SK-N-SH (cell line): ENCODE data around the gene DNAAF9. TPM values are rescaled to one million over a fixed set of nuclear protein-coding genes. Genes with fewer than 3 reads are reported as not detected.

Experiments
- CTCF ChIA-PET: fragments of 300-600, 350-600 bp; formaldehyde crosslinking; extraction: SDS; loops from one replicate; lab custom pipeline; 2021; lab: Yijun Ruan, JAX
- POLR2A ChIA-PET: fragments of 350-600 bp; sonication (Branson Sonifier 250); formaldehyde crosslinking; extraction: SDS; loops from one replicate; lab custom pipeline; 2020; ENCODE audit warnings: antibody characterized with exemption, inconsistent platforms; lab: Yijun Ruan, JAX
- DNase-seq: peaks from one replicate; pipeline ENCODE4 v3.0.0; 2012
- H2AFZ ChIP-seq: fragments of 200-600 bp; sonication (generic); 2 replicates; pipeline ENCODE4 v1.8.1; 2016; ENCODE audit warnings: antibody characterized with exemption, mild to moderate bottlenecking, low read depth
- H3F3A ChIP-seq: fragments of 200-600 bp; sonication (generic); replicated peaks from 2 replicates; pipeline ENCODE3; 2016; ENCODE audit warnings: antibody characterized with exemption, mild to moderate bottlenecking; ENCODE audit not compliant: insufficient read depth
- H3K27ac ChIP-seq, 2 experiments: fragments of 200-500 bp in 1 of 2; fragments of 200-600 bp in 1 of 2; sonication (Bioruptor generic) in 1 of 2; sonication (generic), shearing (Covaris generic) in 1 of 2; 2 replicates each; pipeline versions ENCODE4 v1.5.1 to v1.6.1; 2014 to 2016; ENCODE audit warnings: low read depth in 2 of 2, inconsistent platforms in 1 of 2, low read length in 1 of 2, mild to moderate bottlenecking in 1 of 2, mixed read lengths in 1 of 2
- H3K27me3 ChIP-seq: fragments of 200-600 bp; sonication (generic), shearing (Covaris generic); 2 replicates; pipeline ENCODE4 v1.6.1; 2016; ENCODE audit warnings: mixed run types; ENCODE audit not compliant: insufficient read depth
- H3K36me3 ChIP-seq, 2 experiments: fragments of 200-500 bp in 1 of 2; fragments of 200-600 bp in 1 of 2; sonication (Bioruptor generic) in 1 of 2; sonication (generic) in 1 of 2; replicated peaks in 1 of 2; 2 replicates each; pipeline versions ENCODE3 to v1.5.1; 2014 to 2016; ENCODE audit warnings: low read length in 1 of 2, mild to moderate bottlenecking in 1 of 2; ENCODE audit not compliant: insufficient read depth in 2 of 2, control insufficient read depth in 1 of 2
- H3K4me1 ChIP-seq, 2 experiments: fragments of 200-500 bp in 1 of 2; fragments of 200-600 bp in 1 of 2; sonication (Bioruptor generic) in 1 of 2; sonication (generic), shearing (Covaris generic) in 1 of 2; 2 replicates each; pipeline versions ENCODE4 v1.5.1 to v1.6.1; 2014 to 2016; ENCODE audit warnings: low read depth in 1 of 2, low read length in 1 of 2, mixed run types in 1 of 2; ENCODE audit not compliant: insufficient read depth in 2 of 2, control insufficient read depth in 1 of 2
- H3K4me2 ChIP-seq: fragments of 200-600 bp; sonication (generic), shearing (Covaris generic); 2 replicates; pipeline ENCODE4 v1.6.1; 2017; ENCODE audit warnings: mixed run types
- H3K4me3 ChIP-seq, 2 experiments: fragments of 200-500 bp in 1 of 2; fragments of 200-600 bp in 1 of 2; sonication (Bioruptor generic) in 1 of 2; sonication (generic), shearing (Covaris generic) in 1 of 2; 2 replicates each; pipeline versions ENCODE4 v1.5.1 to v1.8.1; 2014 to 2016; ENCODE audit warnings: low read depth in 2 of 2, inconsistent platforms in 1 of 2, low read length in 1 of 2, mild to moderate bottlenecking in 1 of 2, mixed read lengths in 1 of 2, moderate library complexity in 1 of 2
- H3K79me2 ChIP-seq: fragments of 200-600 bp; sonication (generic); 2 replicates; pipeline ENCODE4 v1.8.1; 2017; ENCODE audit warnings: mild to moderate bottlenecking; ENCODE audit not compliant: insufficient read depth
- H3K9ac ChIP-seq: fragments of 200-600 bp; sonication (generic); 2 replicates; pipeline ENCODE4 v1.6.1; 2017; ENCODE audit warnings: mixed run types
- H3K9me2 ChIP-seq: fragments of 200-600 bp; sonication (generic); 2 replicates; pipeline ENCODE4 v1.6.1; 2017; ENCODE audit warnings: mixed run types
- H3K9me3 ChIP-seq: fragments of 200-600 bp; sonication (generic); 2 replicates; pipeline ENCODE4 v1.6.1; 2017; ENCODE audit warnings: mixed run types, mild to moderate bottlenecking, moderate library complexity
- H4K20me1 ChIP-seq: fragments of 200-600 bp; sonication (generic); 2 replicates; pipeline ENCODE4 v1.6.1; 2017; ENCODE audit warnings: mild to moderate bottlenecking, mixed run types; ENCODE audit not compliant: insufficient read depth
- CHD2 ChIP-seq: fragments of 150-350 bp; IDR thresholded peaks from 2 replicates; pipeline ENCODE4 v1.6.1; 2018; ENCODE audit warnings: low read length; ENCODE audit not compliant: partially characterized antibody
- EP300 ChIP-seq, 2 experiments: IDR thresholded peaks; 2 replicates each; pipeline versions ENCODE4 v1.4.0 to v1.6.1; 2012; ENCODE audit warnings: borderline replicate concordance in 1 of 2, low read depth in 1 of 2, low read length in 1 of 2
- EZH2phosphoT487 ChIP-seq: fragments of 200-600 bp; sonication (generic); IDR thresholded peaks from 2 replicates; pipeline ENCODE4 v1.6.1; 2017; ENCODE audit warnings: low read depth, mixed run types, mild to moderate bottlenecking, antibody characterized with exemption, moderate library complexity, borderline replicate concordance
- FOSL2 ChIP-seq: IDR thresholded peaks from 2 replicates; pipeline ENCODE4 v1.4.0; 2012; ENCODE audit warnings: low read depth, mild to moderate bottlenecking, moderate library complexity, borderline replicate concordance
- FOXJ3 ChIP-seq: sonication (generic); formaldehyde crosslinking; IDR thresholded peaks from 2 replicates; pipeline ENCODE4 v1.5.1; 2020; ENCODE audit warnings: mild to moderate bottlenecking, missing genetic modification reagents
- MXI1 ChIP-seq: IDR thresholded peaks from 2 replicates; pipeline ENCODE4 v1.6.1; 2012; ENCODE audit warnings: mild to moderate bottlenecking, low read depth, low read length, improper control_type of control experiment
- NFIC ChIP-seq: IDR thresholded peaks from 2 replicates; pipeline ENCODE4 v1.4.0; 2012; ENCODE audit warnings: borderline replicate concordance
- SMC3 ChIP-seq: IDR thresholded peaks from 2 replicates; pipeline ENCODE4 v1.6.1; 2012; ENCODE audit warnings: low read depth, low read length, improper control_type of control experiment
- TCF12 ChIP-seq: IDR thresholded peaks from 2 replicates; pipeline ENCODE4 v1.4.0; 2012
- TEAD4 ChIP-seq: IDR thresholded peaks from 2 replicates; pipeline ENCODE4 v1.4.0; 2012; ENCODE audit warnings: mild to moderate bottlenecking, borderline replicate concordance; ENCODE audit not compliant: insufficient read depth
- YY1 ChIP-seq: IDR thresholded peaks from 2 replicates; pipeline ENCODE4 v1.4.0; 2012; ENCODE audit warnings: low read depth, mild to moderate bottlenecking
- WGBS: methylation state at CpG from one replicate; pipeline ENCODE4 v1.1.6; 2017; ENCODE audit warnings: low lambda C conversion rate; 5-methylcytosine and 5-hydroxymethylcytosine counted together
- polyA plus RNA-seq, 3 experiments: library from polyadenylated mRNA; depleted of rRNA; stranded (reverse); fragments of >200 nt; gene quantifications; 2 replicates each; pipeline ENCODE4 v1.2.3, GENCODE V29; 2012
- TF ChIP-seq, protein P1 (sequence below): IDR thresholded peaks from 2 replicates; pipeline ENCODE4 v1.4.0; 2012; ENCODE audit warnings: low read depth
- TF ChIP-seq, protein P2 (sequence below): fragments of 150-350 bp; IDR thresholded peaks from 2 replicates; pipeline ENCODE4 v1.6.1; 2017; ENCODE audit warnings: antibody characterized with exemption, low read length, low read depth, borderline replicate concordance

The DNAAF9 gene
- polyA plus RNA-seq, 1 of the 3 experiments (the other 2 are of a cell fraction) = 5.5 TPM

DNA sequence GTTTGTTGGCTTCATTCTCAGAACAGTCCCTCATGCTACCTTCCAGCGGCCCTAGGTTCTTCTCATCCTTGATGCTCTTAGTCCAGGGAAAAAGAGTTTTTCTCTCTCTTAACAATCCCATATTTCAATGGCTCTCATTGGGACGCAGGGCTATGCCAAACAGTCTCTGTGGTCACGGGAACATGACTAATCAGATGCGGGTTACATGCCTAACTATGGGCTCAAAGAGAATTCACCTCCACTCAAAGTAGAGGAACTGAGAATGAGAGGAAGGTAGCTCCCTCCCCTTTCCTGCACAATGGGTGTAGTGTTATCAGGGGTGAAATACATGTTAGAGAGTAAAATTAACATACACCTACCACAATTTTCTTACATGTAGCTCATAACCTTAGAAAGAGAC, 45.2 kb upstream of the DNAAF9 start:
- no peaks in the 10 kb centered on the region for H3K9me2 ChIP-seq
- no peaks in the 10 kb centered on the region for H3F3A ChIP-seq
- no peak overlapping the region for H3K27ac ChIP-seq
- no peaks in the 10 kb centered on the region for H4K20me1 ChIP-seq
- no peaks in the 10 kb centered on the region for H3K79me2 ChIP-seq
- no peak for TF ChIP-seq CHD2
- TF ChIP-seq YY1 = no peak
- TF ChIP-seq, protein P1, sequence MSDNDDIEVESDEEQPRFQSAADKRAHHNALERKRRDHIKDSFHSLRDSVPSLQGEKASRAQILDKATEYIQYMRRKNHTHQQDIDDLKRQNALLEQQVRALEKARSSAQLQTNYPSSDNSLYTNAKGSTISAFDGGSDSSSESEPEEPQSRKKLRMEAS = no peak
- TF ChIP-seq, protein P2, sequence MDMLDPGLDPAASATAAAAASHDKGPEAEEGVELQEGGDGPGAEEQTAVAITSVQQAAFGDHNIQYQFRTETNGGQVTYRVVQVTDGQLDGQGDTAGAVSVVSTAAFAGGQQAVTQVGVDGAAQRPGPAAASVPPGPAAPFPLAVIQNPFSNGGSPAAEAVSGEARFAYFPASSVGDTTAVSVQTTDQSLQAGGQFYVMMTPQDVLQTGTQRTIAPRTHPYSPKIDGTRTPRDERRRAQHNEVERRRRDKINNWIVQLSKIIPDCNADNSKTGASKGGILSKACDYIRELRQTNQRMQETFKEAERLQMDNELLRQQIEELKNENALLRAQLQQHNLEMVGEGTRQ = no peak
- no peak for TF ChIP-seq TEAD4
- TF ChIP-seq FOSL2 = no peak
- no peak for TF ChIP-seq TCF12
- 50% methylated on average over 4 of the region's 4 CpGs for WGBS
- CTCF ChIA-PET = interaction anchor here (0.6 kb wide), 1 partner anchor 402 kb away, joined by 3 read pairs; no protein-coding TSS in a partner anchor
- POLR2A ChIA-PET = no interaction called here
- no peak for DNase-seq
- H3K4me1 ChIP-seq = peaks cover 0 to 5% of the 10 kb centered on the region in 2 experiments; a peak in 1 of 4 replicates
- no peaks in the 10 kb centered on the region; the same call in 1 of the 2 replicates for H3K27me3 ChIP-seq
- H3K4me2 ChIP-seq = no peak overlapping the region
- no peak overlapping the region for H2AFZ ChIP-seq
- no peak overlapping the region for H3K4me3 ChIP-seq
- no peak overlapping the region for H3K9ac ChIP-seq
- H3K9me3 ChIP-seq = no peaks in the 10 kb centered on the region
- H3K36me3 ChIP-seq = no peaks in the 10 kb centered on the region

DNA sequence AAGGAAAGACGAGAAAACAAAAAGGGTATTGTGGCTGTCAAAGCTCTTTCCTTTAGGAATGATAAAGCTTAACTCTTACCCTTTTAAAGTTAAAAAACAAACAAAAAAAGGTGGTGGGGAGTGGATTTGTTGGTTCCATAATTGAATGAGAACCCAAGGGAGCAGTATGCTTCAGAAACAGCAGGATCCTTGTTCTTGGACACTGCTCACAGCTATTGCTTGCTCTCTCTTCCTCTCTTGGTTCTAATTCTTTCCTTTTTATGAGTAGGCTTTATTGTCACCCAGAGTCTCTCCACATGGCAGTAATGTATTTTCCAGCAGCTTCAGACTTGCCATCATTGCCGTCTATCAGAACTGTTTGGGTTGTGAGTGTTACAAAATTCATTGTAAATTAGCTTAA, 44.7 kb upstream of the DNAAF9 start:
- Histone ChIP-seq H3K79me2 (no peaks in the 10 kb centered on the region), H3K4me2 (no peak overlapping the region), H3K27ac (no peak overlapping the region), H2AFZ (no peak overlapping the region), H3K36me3 (no peaks in the 10 kb centered on the region), H3K9me3 (no peaks in the 10 kb centered on the region), H3K9ac (no peak overlapping the region), H3K27me3 (no peaks in the 10 kb centered on the region; the same call in 1 of the 2 replicates), H4K20me1 (no peaks in the 10 kb centered on the region), H3F3A (no peaks in the 10 kb centered on the region), H3K4me1 (peaks cover 0 to 5% of the 10 kb centered on the region in 2 experiments; a peak in 1 of 4 replicates), H3K9me2 (no peaks in the 10 kb centered on the region), H3K4me3 (no peak overlapping the region)
- ChIA-PET CTCF (interaction anchor here (0.7 to 0.9 kb wide), 2 partner anchors 44 to 111 kb away, joined by 3 read pairs; no protein-coding TSS in a partner anchor), POLR2A (no interaction called here)
- TF ChIP-seq NFIC (no peak), SMC3 (no peak), MXI1 (no peak), EZH2phosphoT487 (no peak), FOXJ3 (CRISPR knock-in tag) (no peak), EP300 (IDR thresholded peaks at IDR 0.05; ENCODE audit: borderline replicate concordance in 1 of 2, low read depth in 1 of 2, low read length in 1 of 2) (no peak)
- no peak for DNase-seq
- WGBS = 54% methylated on average over 2 of the region's 2 CpGs
